Measurements from ENCODE around the gene TCF12. TPM values are rescaled to one million over a fixed set of nuclear protein-coding genes. Genes with fewer than 3 reads are reported as not detected.
A peak's percentile ranks its signal among the peaks of the same experiment; 100 is the strongest.

TCF12 gene
- total RNA-seq, 1 donor from 2014 or later, result 207 TPM

- Mint-ChIP-seq H3K27me3 (ENCODE audit: low read depth) (no peaks in the 10 kb centered on the region), H3K4me3 (no peak overlapping the region), H3K27ac (ENCODE audit: unreplicated experiment) (no peak overlapping the region), H3K4me1 (peaks cover 18% of the 10 kb centered on the region), H3K36me3 (ENCODE audit: low read depth) (peaks cover 14% of the 10 kb centered on the region), H3K9me3 (no peaks in the 10 kb centered on the region)
- DNase-seq (ENCODE audit: low read depth, low spot score), result no peak
- TF ChIP-seq CTCF (conservative IDR thresholded peaks at IDR 0.05), result no peak
These were observed 334.6 kb downstream of the TCF12 start for GRCh38 chr15:57253082-57253481.

GRCh38 chr15:57253500-57253899 is 335.1 kb downstream of the TCF12 start:
- Mint-ChIP-seq H3K9me3 (no peaks in the 10 kb centered on the region), H3K27ac (ENCODE audit: unreplicated experiment) (no peak overlapping the region), H3K36me3 (ENCODE audit: low read depth) (peaks cover 14% of the 10 kb centered on the region), H3K27me3 (ENCODE audit: low read depth) (no peaks in the 10 kb centered on the region), H3K4me3 (no peak overlapping the region), H3K4me1 (peaks cover 20% of the 10 kb centered on the region)
- DNase-seq (ENCODE audit: low read depth, low spot score), result no peak
- TF ChIP-seq CTCF (conservative IDR thresholded peaks at IDR 0.05), result no peak

- TF ChIP-seq CTCF (conservative IDR thresholded peaks at IDR 0.05), result no peak
- Mint-ChIP-seq H3K27me3 (ENCODE audit: low read depth) (no peaks in the 10 kb centered on the region), H3K27ac (ENCODE audit: unreplicated experiment) (no peak overlapping the region), H3K4me1 (peaks cover 37% of the 10 kb centered on the region), H3K36me3 (ENCODE audit: low read depth) (peaks cover 14% of the 10 kb centered on the region), H3K4me3 (no peak overlapping the region), H3K9me3 (no peaks in the 10 kb centered on the region)
- DNase-seq (ENCODE audit: low read depth, low spot score), result no peak
These were observed 337.4 kb downstream of the TCF12 start for GRCh38 chr15:57255751-57256341.

- H3K36me3 Mint-ChIP-seq (ENCODE audit: low read depth), result peaks cover 15% of the 10 kb centered on the region
- H3K27me3 Mint-ChIP-seq (ENCODE audit: low read depth), result no peaks in the 10 kb centered on the region
These were observed 338.5 kb downstream of the TCF12 start for GRCh38 chr15:57256939-57257338.

GRCh38 chr15:57259568-57260040 is 341.2 kb downstream of the TCF12 start:
- peaks cover 28% of the 10 kb centered on the region for H3K4me1 Mint-ChIP-seq
- no peaks in the 10 kb centered on the region for H3K9me3 Mint-ChIP-seq
- peak; percentile 23 for DNase-seq (ENCODE audit: low read depth, low spot score)
- no peak for TF ChIP-seq CTCF (conservative IDR thresholded peaks at IDR 0.05)
- peak overlapping the region; percentile 58 for H3K4me3 Mint-ChIP-seq
- H3K27me3 Mint-ChIP-seq (ENCODE audit: low read depth), result no peaks in the 10 kb centered on the region
- peak overlapping the region; percentile 27 for H3K27ac Mint-ChIP-seq (ENCODE audit: unreplicated experiment)
- peaks cover 17% of the 10 kb centered on the region for H3K36me3 Mint-ChIP-seq (ENCODE audit: low read depth)

More at GRCh38 chr15:57256939-57257338, 338.5 kb downstream of the TCF12 start:
- H3K9me3 Mint-ChIP-seq, result no peaks in the 10 kb centered on the region
- H3K4me3 Mint-ChIP-seq, result no peak overlapping the region
- H3K27ac Mint-ChIP-seq (ENCODE audit: unreplicated experiment), result no peak overlapping the region
- TF ChIP-seq CTCF (conservative IDR thresholded peaks at IDR 0.05), result no peak
- peaks cover 31% of the 10 kb centered on the region for H3K4me1 Mint-ChIP-seq
- DNase-seq (ENCODE audit: low read depth, low spot score), result no peak
